IMR-90 (cell line): ENCODE results near the gene MRPL58. TPM values are rescaled to one million over a fixed set of nuclear protein-coding genes. Genes with fewer than 3 reads are reported as not detected.

Experiments
- ATAC-seq: fragments of 200-7000 bp; cut with Tn5 transposase; 2 replicates; pipeline ENCODE4 v1.9.1; 2020; ENCODE audit warnings: low read depth, mild to moderate bottlenecking, moderate library complexity
- BruUV-seq: library from RNA; stranded (reverse); fragments of 400-500 nt; replicated peaks from 2 replicates; lab custom pipeline; 2021; lab: Mats Ljungman, UMichigan
- CTCF ChIA-PET: fragments of 300-600 bp; formaldehyde crosslinking; extraction: SDS; loops from one replicate; lab custom pipeline; 2021; ENCODE audit warnings: antibody characterized with exemption; lab: Yijun Ruan, JAX
- POLR2A ChIA-PET: fragments of 300-600 bp; sonication (Branson Sonifier 250); formaldehyde crosslinking; loops from one replicate; lab custom pipeline; 2022; ENCODE audit warnings: antibody characterized with exemption; ENCODE audit not compliant: unreplicated experiment; lab: Charles Lee
- DNase-seq: peaks from one replicate; pipeline ENCODE4 v3.0.0; 2013
- H2AFZ ChIP-seq: replicated peaks from 2 replicates; pipeline ENCODE3; 2013; ENCODE audit warnings: low read length, mild to moderate bottlenecking; ENCODE audit not compliant: poor library complexity
- H2AK5ac ChIP-seq: 2 replicates; pipeline ENCODE4 v1.6.1; 2013; ENCODE audit warnings: low read depth, low read length, inconsistent platforms
- H2AK9ac ChIP-seq: replicated peaks from 2 replicates; pipeline ENCODE3; 2013; ENCODE audit warnings: mild to moderate bottlenecking, low read depth, low read length, moderate library complexity; ENCODE audit not compliant: poor library complexity
- H2BK120ac ChIP-seq: 2 replicates; pipeline ENCODE4 v1.6.1; 2013; ENCODE audit warnings: low read depth, low read length, inconsistent platforms
- H2BK15ac ChIP-seq: 3 replicates; pipeline ENCODE4 v1.6.1; 2013; ENCODE audit warnings: low read depth, low read length, inconsistent platforms
- H2BK20ac ChIP-seq: 2 replicates; pipeline ENCODE4 v1.6.1; 2013; ENCODE audit warnings: low read depth, mild to moderate bottlenecking, inconsistent platforms, low read length, moderate library complexity
- H2BK5ac ChIP-seq: 2 replicates; pipeline ENCODE4 v1.6.1; 2013; ENCODE audit warnings: mild to moderate bottlenecking, low read depth, low read length, inconsistent platforms; ENCODE audit not compliant: poor library complexity, severe bottlenecking
- H3K14ac ChIP-seq: replicated peaks from 2 replicates; pipeline ENCODE4 v1.6.1; 2013; ENCODE audit warnings: low read depth, low read length, inconsistent platforms
- H3K18ac ChIP-seq: 2 replicates; pipeline ENCODE4 v1.6.1; 2013; ENCODE audit warnings: low read depth, low read length, control low read depth
- H3K23ac ChIP-seq: 2 replicates; pipeline ENCODE4 v1.6.1; 2013; ENCODE audit warnings: low read depth, low read length, inconsistent platforms
- H3K27ac ChIP-seq: 2 replicates; pipeline ENCODE4 v1.5.1; 2013; ENCODE audit warnings: mild to moderate bottlenecking, control low read depth, low read length; ENCODE audit not compliant: insufficient read depth
- H3K27me3 ChIP-seq: 2 replicates; pipeline ENCODE4 v1.6.1; 2013; ENCODE audit warnings: low read length; ENCODE audit not compliant: control insufficient read depth, insufficient read depth
- H3K36me3 ChIP-seq: 2 replicates; pipeline ENCODE4 v1.6.1; 2013; ENCODE audit warnings: low read length, mixed read lengths; ENCODE audit not compliant: control insufficient read depth, insufficient read depth
- H3K4ac ChIP-seq: 2 replicates; pipeline ENCODE4 v1.6.1; 2013; ENCODE audit warnings: low read depth, low read length, inconsistent platforms
- H3K4me1 ChIP-seq: 2 replicates; pipeline ENCODE4 v1.6.1; 2013; ENCODE audit warnings: low read length, mixed read lengths; ENCODE audit not compliant: control insufficient read depth, insufficient read depth
- H3K4me2 ChIP-seq: 2 replicates; pipeline ENCODE4 v1.6.1; 2013; ENCODE audit warnings: low read depth, mild to moderate bottlenecking, control low read depth, low read length, moderate library complexity
- H3K4me3 ChIP-seq: 2 replicates; pipeline ENCODE4 v1.5.1; 2013; ENCODE audit warnings: low read depth, mild to moderate bottlenecking, control low read depth, low read length, moderate library complexity; ENCODE audit not compliant: insufficient read depth
- H3K56ac ChIP-seq: 2 replicates; pipeline ENCODE4 v1.6.1; 2013; ENCODE audit warnings: low read length, inconsistent platforms; ENCODE audit not compliant: insufficient read depth; ENCODE audit errors: extremely low read depth
- H3K79me1 ChIP-seq, 2 experiments: 2 replicates each; pipeline ENCODE4 v1.6.1; 2013; ENCODE audit warnings: low read length in 2 of 2, inconsistent platforms in 1 of 2, low read depth in 1 of 2
- H3K9ac ChIP-seq: 2 replicates; pipeline ENCODE4 v1.6.1; 2013; ENCODE audit warnings: low read depth, low read length, control low read depth
- H3K9me1 ChIP-seq: 2 replicates; pipeline ENCODE4 v1.6.1; 2013; ENCODE audit warnings: low read length, inconsistent platforms; ENCODE audit not compliant: insufficient read depth
- H3K9me3 ChIP-seq: 2 replicates; pipeline ENCODE4 v1.6.1; 2013; ENCODE audit warnings: low read length; ENCODE audit not compliant: control insufficient read depth, insufficient read depth
- H4K20me1 ChIP-seq: 2 replicates; pipeline ENCODE4 v1.6.1; 2013; ENCODE audit warnings: low read length, inconsistent platforms; ENCODE audit not compliant: insufficient read depth
- H4K5ac ChIP-seq: 2 replicates; pipeline ENCODE4 v1.6.1; 2013; ENCODE audit warnings: mild to moderate bottlenecking, low read depth, low read length, control low read depth
- H4K8ac ChIP-seq, 2 experiments: 2 replicates each; pipeline ENCODE4 v1.6.1; 2013; ENCODE audit warnings: low read depth in 2 of 2, low read length in 2 of 2, control low read depth in 1 of 2, inconsistent platforms in 1 of 2
- H4K91ac ChIP-seq: 2 replicates; pipeline ENCODE4 v1.6.1; 2013; ENCODE audit warnings: low read depth, low read length, inconsistent platforms; ENCODE audit not compliant: insufficient read depth
- CHD1 ChIP-seq: IDR thresholded peaks from 2 replicates; pipeline ENCODE4 v1.6.1; 2012; ENCODE audit warnings: low read depth, low read length, improper control_type of control experiment
- ELK1 ChIP-seq: fragments of 150-350 bp; IDR thresholded peaks from 2 replicates; pipeline ENCODE4 v1.6.1; 2016; ENCODE audit warnings: low read depth, mild to moderate bottlenecking, low read length, moderate library complexity, borderline replicate concordance
- MAZ ChIP-seq: IDR thresholded peaks from 2 replicates; pipeline ENCODE4 v1.6.1; 2012; ENCODE audit warnings: low read depth, mild to moderate bottlenecking, low read length, improper control_type of control experiment, moderate library complexity, borderline replicate concordance
- MXI1 ChIP-seq: IDR thresholded peaks from 2 replicates; pipeline ENCODE4 v1.6.1; 2012; ENCODE audit warnings: low read depth, mild to moderate bottlenecking, low read length, moderate library complexity, borderline replicate concordance
- POLR2A ChIP-seq: IDR thresholded peaks from 2 replicates; pipeline ENCODE4 v1.6.1; 2012; ENCODE audit warnings: mild to moderate bottlenecking, low read depth, low read length
- RCOR1 ChIP-seq: IDR thresholded peaks from 2 replicates; pipeline ENCODE4 v1.6.1; 2012; ENCODE audit warnings: mild to moderate bottlenecking, low read length, improper control_type of control experiment; ENCODE audit not compliant: insufficient replicate concordance
- RFX5 ChIP-seq: IDR thresholded peaks from 2 replicates; pipeline ENCODE4 v1.8.0; 2012; ENCODE audit warnings: low read depth, mild to moderate bottlenecking, low read length, moderate library complexity
- USF2 ChIP-seq: fragments of 150-350 bp; IDR thresholded peaks from 2 replicates; pipeline ENCODE4 v1.6.1; 2017; ENCODE audit warnings: mild to moderate bottlenecking, antibody characterized with exemption, low read length, low read depth
- WGBS, 2 experiments: methylation state at CpG; one replicate each; pipeline versions ENCODE4 v1.1.5 to v1.1.7; 2013; ENCODE audit warnings: missing lambda C conversion rate in 2 of 2; ENCODE audit not compliant: insufficient read length in 1 of 2; ENCODE audit errors: extremely low coverage in 2 of 2; 5-methylcytosine and 5-hydroxymethylcytosine counted together
- dilution Hi-C: fragments of 300-500 bp; cut with HindIII; formaldehyde crosslinking; loops from one replicate; pipeline ENCODE4 v1.14.3; 2018; ENCODE audit warnings: low sequenced_read_pairs; ENCODE audit not compliant: unreplicated experiment
- in situ Hi-C: fragments of 300-500 bp; cut with MboI; formaldehyde crosslinking; loops from 3 replicates; pipeline ENCODE4 v1.14.3; 2019; ENCODE audit warnings: low sequenced_read_pairs, inconsistent platforms, mixed read lengths
- intact Hi-C: fragments of 100-400 bp; cut with micrococcal nuclease; formaldehyde crosslinking; loops from 2 replicates; pipeline ENCODE4 v1.10.0; 2022
- polyA plus RNA-seq, 3 experiments: library from polyadenylated mRNA; depleted of rRNA; stranded (reverse); fragments of >200 nt; gene quantifications; 2 replicates each; pipeline ENCODE4 v1.2.3, GENCODE V29; 2012; ENCODE audit warnings: low replicate concordance in 1 of 3
- total RNA-seq: library from RNA; depleted of rRNA; stranded (reverse); fragments of >200 nt; gene quantifications from 2 replicates; pipeline ENCODE4 v1.2.3, GENCODE V29; 2012

Gene MRPL58
- total and polyA plus RNA-seq, 2 of the 4 experiments (the other 2 are of a cell fraction) = 42.5 to 53.0 TPM

- POLR2A ChIA-PET = no interaction called here
- WGBS, 2 experiments = 100% methylated on average over 4 of the region's 18 CpGs; no CpG with 5 or more reads in 1 of the 2 experiments
- Histone ChIP-seq H3K18ac (no peak overlapping the region), H4K20me1 (no peaks in the 10 kb centered on the region), H3K9ac (no peak overlapping the region), H2AK5ac (no peak overlapping the region), H2BK5ac (no peak overlapping the region), H3K14ac (no peak overlapping the region), H3K27me3 (no peaks in the 10 kb centered on the region), H2BK120ac (no peak overlapping the region), H2BK20ac (no peak overlapping the region), H3K4me2 (no peak overlapping the region), H2BK15ac (no peak overlapping the region), H3K27ac (no peak overlapping the region), H3K36me3 (peaks cover 42% of the 10 kb centered on the region), H3K4me1 (peaks cover 4% of the 10 kb centered on the region; the same call in 1 of the 2 replicates), H4K5ac (no peak overlapping the region), H4K8ac (no peak overlapping the region), H4K91ac (no peak overlapping the region), H2AFZ (no peak overlapping the region), H2AK9ac (no peak overlapping the region), H3K79me1 (peaks cover 3 to 5% of the 10 kb centered on the region in 2 experiments; a peak in 3 of 4 replicates), H3K4me3 (no peak overlapping the region), H3K4ac (no peak overlapping the region), H3K56ac (no peak overlapping the region), H3K9me1 (0 out of 2 replicates have a peak, but pooled peaks cover 3% of the 10 kb centered on the region), H3K23ac (no peak overlapping the region), H3K9me3 (no peaks in the 10 kb centered on the region)
- DNase-seq (no peak), ATAC-seq (no peak)
- CTCF ChIA-PET = interaction anchor here (0.7 kb wide), 1 partner anchor 9 kb away, joined by 4 read pairs; no protein-coding TSS in a partner anchor
- no peak for TF ChIP-seq MXI1
- TF ChIP-seq RCOR1 = no peak
- TF ChIP-seq RFX5 = no peak
- no peak for TF ChIP-seq USF2
- no peak for TF ChIP-seq POLR2A
- TF ChIP-seq CHD1 = no peak
- no peak for TF ChIP-seq MAZ
- TF ChIP-seq ELK1 = no peak
- BruUV-seq = TSS peak; percentile 67
- in situ Hi-C loops = loop anchor here (10.0 to 25.0 kb wide), 2 partner anchors 140 to 347 kb away; partner anchors contain the start of genes GRB2 and NUP85
- dilution Hi-C loops = no loop called here
- intact Hi-C loops = loop anchor here (5.0 to 10.0 kb wide), 2 partner anchors 47 to 140 kb away; partner anchors contain the start of gene NUP85
Measured at GRCh38 chr17:75064867-75065561, 52.5 kb downstream of the MRPL58 start.
